Natural killer cell treated with Interleukin-12 subunit alpha and Interleukin-12 subunit beta and Interleukin-15 and Interleukin-18, amount 100 ng/mL, for 72 hours (primary cell): ENCODE results near the gene BSPH1. TPM values are rescaled to one million over a fixed set of nuclear protein-coding genes. Genes with fewer than 3 reads are reported as not detected.

Experiments
- ATAC-seq, 2 donors: fragments of 150-1000 bp; cut with Tn5 transposase in 1 of 2; sonication (Bioruptor Pico), chemical (Tn5 transposase) in 1 of 2; 2 replicates each; pipeline ENCODE4 v1.10.0; 2021
- DNase-seq: peaks from one replicate; pipeline ENCODE4 v3.0.0; 2022; ENCODE audit warnings: low spot score
- H3K27ac Mint-ChIP-seq, 2 donors: 1 replicate in 1 of 2; 2 replicates in 1 of 2; pipeline ENCODE4 v1.8.0; 2022; ENCODE audit warnings: mixed read lengths in 2 of 2, mild to moderate bottlenecking in 1 of 2, moderate library complexity in 1 of 2
- H3K27me3 Mint-ChIP-seq, 2 donors: 1 replicate in 1 of 2; 2 replicates in 1 of 2; pipeline ENCODE4 v1.8.0; 2022; ENCODE audit warnings: mixed read lengths in 2 of 2
- H3K36me3 Mint-ChIP-seq: one replicate; pipeline ENCODE4 v1.8.0; 2022; ENCODE audit warnings: mixed read lengths
- H3K4me1 Mint-ChIP-seq, 2 donors: 1 replicate in 1 of 2; 2 replicates in 1 of 2; pipeline ENCODE4 v1.8.0; 2022; ENCODE audit warnings: low read depth in 2 of 2, mixed read lengths in 2 of 2, mild to moderate bottlenecking in 1 of 2
- H3K4me3 Mint-ChIP-seq: one replicate; pipeline ENCODE4 v1.8.0; 2022; ENCODE audit warnings: mixed read lengths
- H3K9me3 Mint-ChIP-seq: 2 replicates; pipeline ENCODE4 v1.8.0; 2022; ENCODE audit warnings: mixed read lengths
- total RNA-seq, 2 donors: library from RNA; stranded (reverse); gene quantifications; one replicate each; pipeline ENCODE4 v1.2.3, GENCODE V29; 2022

Gene BSPH1
- not detected for total RNA-seq

GRCh38 chr19:47992070-47992469 is at the start of gene BSPH1:
Gene BSPH1, minus strand, starts transcription at chr19:47992170. Its CDS starts 89 bp downstream, at chr19:47992081.
- ATAC-seq (no peak), DNase-seq (no peak)
- Mint-ChIP-seq H3K36me3 (no peaks in the 10 kb centered on the region), H3K9me3 (no peaks in the 10 kb centered on the region), H3K4me1 (no peaks in the 10 kb centered on the region), H3K27me3 (peaks cover 24 to 39% of the 10 kb centered on the region in 2 donors), H3K4me3 (no peak within 1 kb of the TSS), H3K27ac (no peak within 1 kb of the TSS)

GRCh38 chr19:48036765-48037164 is 44.8 kb upstream of the BSPH1 start:
- Mint-ChIP-seq H3K4me1 (no peaks in the 10 kb centered on the region), H3K27me3 (peaks cover 37 to 51% of the 10 kb centered on the region in 2 donors), H3K9me3 (peaks cover 4% of the 10 kb centered on the region), H3K27ac (no peak overlapping the region), H3K4me3 (no peak overlapping the region), H3K36me3 (peaks cover 14% of the 10 kb centered on the region)
- no peak for ATAC-seq
- no peak for DNase-seq

- Mint-ChIP-seq H3K4me1 (no peaks in the 10 kb centered on the region), H3K4me3 (no peak overlapping the region), H3K27ac (no peak overlapping the region), H3K9me3 (peaks cover 4% of the 10 kb centered on the region), H3K27me3 (peaks cover 21 to 38% of the 10 kb centered on the region in 2 donors), H3K36me3 (peaks cover 14% of the 10 kb centered on the region)
- ATAC-seq (no peak), DNase-seq (no peak)
Measured at GRCh38 chr19:48033604-48034003, 41.6 kb upstream of the BSPH1 start.

- Mint-ChIP-seq H3K9me3 (no peaks in the 10 kb centered on the region), H3K4me3 (no peak overlapping the region), H3K36me3 (no peaks in the 10 kb centered on the region), H3K27me3 (peaks cover 32 to 43% of the 10 kb centered on the region in 2 donors), H3K4me1 (no peaks in the 10 kb centered on the region), H3K27ac (no peak overlapping the region)
- ATAC-seq (no peak), DNase-seq (no peak)
Measured at GRCh38 chr19:48030073-48030472, 38.1 kb upstream of the BSPH1 start.

GRCh38 chr19:48029431-48029830 is 37.5 kb upstream of the BSPH1 start:
- H3K4me3 Mint-ChIP-seq = no peak overlapping the region
- DNase-seq (no peak), ATAC-seq (no peak)
- no peaks in the 10 kb centered on the region for H3K9me3 Mint-ChIP-seq
- no peaks in the 10 kb centered on the region for H3K4me1 Mint-ChIP-seq
- H3K27ac Mint-ChIP-seq = no peak overlapping the region
- H3K27me3 Mint-ChIP-seq = peaks cover 33 to 43% of the 10 kb centered on the region in 2 donors
- no peaks in the 10 kb centered on the region for H3K36me3 Mint-ChIP-seq

GRCh38 chr19:48025480-48025879 is 33.5 kb upstream of the BSPH1 start:
- Mint-ChIP-seq H3K4me1 (peaks cover 0 to 3% of the 10 kb centered on the region in 2 donors), H3K27ac (no peak overlapping the region), H3K27me3 (peaks cover 35 to 40% of the 10 kb centered on the region in 2 donors), H3K36me3 (no peaks in the 10 kb centered on the region), H3K4me3 (no peak overlapping the region), H3K9me3 (no peaks in the 10 kb centered on the region)
- ATAC-seq (no peak), DNase-seq (no peak)

GRCh38 chr19:48023518-48023917 is 31.5 kb upstream of the BSPH1 start:
- ATAC-seq (no peak), DNase-seq (no peak)
- H3K4me1 Mint-ChIP-seq = peaks cover 0 to 3% of the 10 kb centered on the region in 2 donors
- peaks cover 31 to 38% of the 10 kb centered on the region in 2 donors for H3K27me3 Mint-ChIP-seq
- H3K4me3 Mint-ChIP-seq = no peak overlapping the region
- no peak overlapping the region for H3K27ac Mint-ChIP-seq
- no peaks in the 10 kb centered on the region for H3K36me3 Mint-ChIP-seq
- no peaks in the 10 kb centered on the region for H3K9me3 Mint-ChIP-seq

GRCh38 chr19:48023011-48023410 is 31.0 kb upstream of the BSPH1 start:
- H3K27me3 Mint-ChIP-seq = peaks cover 29 to 35% of the 10 kb centered on the region in 2 donors
- H3K36me3 Mint-ChIP-seq = no peaks in the 10 kb centered on the region
- H3K4me3 Mint-ChIP-seq = no peak overlapping the region
- no peaks in the 10 kb centered on the region for H3K9me3 Mint-ChIP-seq
- no peak for ATAC-seq
- H3K4me1 Mint-ChIP-seq = peaks cover 0 to 3% of the 10 kb centered on the region in 2 donors
- H3K27ac Mint-ChIP-seq = no peak overlapping the region
- no peak for DNase-seq

- H3K4me1 Mint-ChIP-seq = peaks cover 0 to 3% of the 10 kb centered on the region in 2 donors
- no peaks in the 10 kb centered on the region for H3K36me3 Mint-ChIP-seq
- H3K27me3 Mint-ChIP-seq = peaks cover 27 to 37% of the 10 kb centered on the region in 2 donors
- H3K27ac Mint-ChIP-seq = no peak overlapping the region
- ATAC-seq (no peak), DNase-seq (no peak)
- no peak overlapping the region for H3K4me3 Mint-ChIP-seq
- no peaks in the 10 kb centered on the region for H3K9me3 Mint-ChIP-seq
Measured at GRCh38 chr19:48020686-48021085, 28.7 kb upstream of the BSPH1 start.

- Mint-ChIP-seq H3K4me1 (no peaks in the 10 kb centered on the region), H3K27ac (no peak overlapping the region), H3K9me3 (no peaks in the 10 kb centered on the region), H3K36me3 (no peaks in the 10 kb centered on the region), H3K27me3 (peaks cover 7% of the 10 kb centered on the region in 2 donors), H3K4me3 (no peak overlapping the region)
- ATAC-seq (no peak), DNase-seq (no peak)
Measured at GRCh38 chr19:48010932-48011758, 19.2 kb upstream of the BSPH1 start.

GRCh38 chr19:48006762-48007161 is 14.8 kb upstream of the BSPH1 start:
- Mint-ChIP-seq H3K4me1 (no peaks in the 10 kb centered on the region), H3K27ac (no peak overlapping the region), H3K4me3 (no peak overlapping the region), H3K27me3 (peaks cover 9 to 14% of the 10 kb centered on the region in 2 donors), H3K9me3 (no peaks in the 10 kb centered on the region), H3K36me3 (no peaks in the 10 kb centered on the region)
- no peak for ATAC-seq
- DNase-seq = no peak

- no peak for DNase-seq
- no peaks in the 10 kb centered on the region for H3K36me3 Mint-ChIP-seq
- ATAC-seq = no peak
- H3K4me1 Mint-ChIP-seq = no peaks in the 10 kb centered on the region
- no peaks in the 10 kb centered on the region for H3K9me3 Mint-ChIP-seq
- H3K27me3 Mint-ChIP-seq = peaks cover 9 to 14% of the 10 kb centered on the region in 2 donors
- H3K27ac Mint-ChIP-seq = no peak overlapping the region
- no peak overlapping the region for H3K4me3 Mint-ChIP-seq
Measured at GRCh38 chr19:48004236-48004635, 12.3 kb upstream of the BSPH1 start.

- H3K4me3 Mint-ChIP-seq = no peak overlapping the region
- no peak overlapping the region for H3K27ac Mint-ChIP-seq
- peaks cover 17 to 19% of the 10 kb centered on the region in 2 donors for H3K27me3 Mint-ChIP-seq
- DNase-seq (no peak), ATAC-seq (no peak)
- no peaks in the 10 kb centered on the region for H3K4me1 Mint-ChIP-seq
- no peaks in the 10 kb centered on the region for H3K36me3 Mint-ChIP-seq
- no peaks in the 10 kb centered on the region for H3K9me3 Mint-ChIP-seq
Measured at GRCh38 chr19:48000846-48001245, 8.9 kb upstream of the BSPH1 start.

- Mint-ChIP-seq H3K9me3 (no peaks in the 10 kb centered on the region), H3K27me3 (peaks cover 13 to 29% of the 10 kb centered on the region in 2 donors), H3K27ac (no peak overlapping the region), H3K4me1 (no peaks in the 10 kb centered on the region), H3K36me3 (no peaks in the 10 kb centered on the region), H3K4me3 (no peak overlapping the region)
- ATAC-seq (no peak), DNase-seq (no peak)
Measured at GRCh38 chr19:47998800-47999199, 6.8 kb upstream of the BSPH1 start.
